HepG2 (cell line): Measurements from ENCODE around the gene AP2B1. TPM values are rescaled to one million over a fixed set of nuclear protein-coding genes. Genes with fewer than 3 reads are reported as not detected.

ENCODE experiments used
- AKAP8 ChIP-seq: sonication (generic); formaldehyde crosslinking; IDR thresholded peaks from 2 replicates; pipeline ENCODE4 v1.5.1; 2020; ENCODE audit warnings: mild to moderate bottlenecking, missing genetic modification reagents
- ATF7 ChIP-seq, 2 experiments: fragments of 450-650 bp in 1 of 2; sonication (generic) in 1 of 2; formaldehyde crosslinking in 1 of 2; IDR thresholded peaks; 2 replicates each; pipeline versions ENCODE4 v1.4.0 to v1.6.1; 2016 to 2020; ENCODE audit warnings: antibody characterized with exemption in 1 of 2, mild to moderate bottlenecking in 1 of 2, missing genetic modification reagents in 1 of 2
- CEBPB ChIP-seq: IDR thresholded peaks from 2 replicates; pipeline ENCODE4 v1.6.1; 2011; ENCODE audit warnings: low read depth, low read length, improper control_type of control experiment, borderline replicate concordance
- HNF4G ChIP-seq, 2 experiments: sonication (generic) in 1 of 2; formaldehyde crosslinking in 1 of 2; IDR thresholded peaks; 2 replicates each; pipeline versions ENCODE4 v1.4.0 to v1.6.1; 2011 to 2020; ENCODE audit warnings: borderline replicate concordance in 2 of 2, low read depth in 2 of 2, mild to moderate bottlenecking in 2 of 2, low read length in 1 of 2, missing genetic modification reagents in 1 of 2, moderate library complexity in 1 of 2
- NFKB2 ChIP-seq: sonication (generic); formaldehyde crosslinking; IDR thresholded peaks from 2 replicates; pipeline ENCODE4 v1.4.0; 2020; ENCODE audit warnings: missing genetic modification reagents, borderline replicate concordance
- TEAD3 ChIP-seq: optimal IDR thresholded peaks from 2 replicates; pipeline ENCODE3; 2016; ENCODE audit warnings: borderline replicate concordance
- ZNF160 ChIP-seq: sonication (generic); formaldehyde crosslinking; IDR thresholded peaks from 2 replicates; pipeline ENCODE4 v1.8.0; 2022; ENCODE audit warnings: mild to moderate bottlenecking, inconsistent platforms, missing genetic modification reagents
- ZNF281 ChIP-seq: sonication (generic); formaldehyde crosslinking; IDR thresholded peaks from 2 replicates; pipeline ENCODE4 v1.4.0; 2020; ENCODE audit warnings: missing genetic modification reagents, borderline replicate concordance
- ZNF3 ChIP-seq: IDR thresholded peaks from 2 replicates; pipeline ENCODE4 v1.7.0; 2017; ENCODE audit warnings: inconsistent platforms
- ZNF678 ChIP-seq: sonication (generic); formaldehyde crosslinking; IDR thresholded peaks from 2 replicates; pipeline ENCODE4 v1.4.0; 2020; ENCODE audit warnings: mild to moderate bottlenecking, missing genetic modification reagents
- ZNF7 ChIP-seq: IDR thresholded peaks from 2 replicates; pipeline ENCODE4 v1.6.1; 2016; ENCODE audit warnings: missing biosample characterization, missing genetic modification reagents
- ZNF788 ChIP-seq: sonication (generic); formaldehyde crosslinking; IDR thresholded peaks from 2 replicates; pipeline ENCODE4 v1.5.0; 2020; ENCODE audit warnings: mild to moderate bottlenecking, missing genetic modification reagents, borderline replicate concordance
- ZSCAN22 ChIP-seq: sonication (generic); formaldehyde crosslinking; IDR thresholded peaks from 2 replicates; pipeline ENCODE4 v1.4.0; 2020; ENCODE audit warnings: mild to moderate bottlenecking, missing genetic modification reagents
- polyA plus RNA-seq, 8 experiments: library from polyadenylated mRNA; depleted of rRNA in 3 of 8; stranded (reverse) in 7 of 8; unstranded in 1 of 8; fragments of >200 nt; fragmentation: Illumina TruSeq in 4 of 8; extraction: Trizol in 4 of 8; gene quantifications; 2 replicates each; pipeline versions ENCODE4 v1.2.1 to v1.2.3, GENCODE V29; 2011 to 2016; ENCODE audit warnings: low read depth in 4 of 8, missing spikeins in 1 of 8, mixed read lengths in 1 of 8; ENCODE audit not compliant: insufficient read depth in 1 of 8
- total RNA-seq, 5 experiments: library from RNA; depleted of rRNA; stranded (reverse); fragments of >200 nt; fragmentation: Illumina TruSeq; extraction: Trizol; gene quantifications; 2 replicates each; pipeline ENCODE4 v1.2.3, GENCODE V29; 2016; ENCODE audit warnings: low read depth in 1 of 5
- TF ChIP-seq, protein P1 (sequence below): sonication (generic); formaldehyde crosslinking; IDR thresholded peaks from 2 replicates; pipeline ENCODE4 v1.4.0; 2020; ENCODE audit warnings: mild to moderate bottlenecking, missing genetic modification reagents, borderline replicate concordance
- TF ChIP-seq, protein P2 (sequence below): sonication (generic); formaldehyde crosslinking; IDR thresholded peaks from 2 replicates; pipeline ENCODE4 v1.8.0; 2022; ENCODE audit warnings: mild to moderate bottlenecking, missing genetic modification reagents
- TF ChIP-seq, protein P3 (sequence below): sonication (generic); formaldehyde crosslinking; IDR thresholded peaks from 2 replicates; pipeline ENCODE4 v1.4.0; 2020; ENCODE audit warnings: missing genetic modification reagents

AP2B1 gene
- total and polyA plus RNA-seq, 2 of the 13 experiments (the other 11 are each of a cell fraction or from before 2014, with no cell fraction given) = 23.8 to 71.3 TPM

- TF ChIP-seq CEBPB (no peak), ZSCAN22 (CRISPR knock-in tag) (no peak; the same call in 1 of the 2 replicates), NFKB2 (CRISPR knock-in tag) (peak; percentile 65; the same call in 1 of the 2 replicates), ZNF788 (CRISPR knock-in tag) (peak; percentile 75; the same call in 1 of the 2 replicates), ZNF7 (CRISPR knock-in tag) (no peak), ZNF160 (no peak), HNF4G (IDR thresholded peaks at IDR 0.05; ENCODE audit: borderline replicate concordance, low read depth, low read length) (no peak; the same call in 1 of the 2 replicates), HNF4G (CRISPR knock-in tag; IDR thresholded peaks at IDR 0.05; ENCODE audit: borderline replicate concordance, low read depth) (no peak), ZNF3 (CRISPR knock-in tag) (no peak), TEAD3 (peak; percentile 63), AKAP8 (CRISPR knock-in tag) (peak; percentile 87; the same call in 1 of the 2 replicates), ATF7 (IDR thresholded peaks at IDR 0.05) (no peak), ATF7 (CRISPR knock-in tag; IDR thresholded peaks at IDR 0.05) (no peak), ZNF281 (CRISPR knock-in tag) (peak; percentile 9; the same call in 1 of the 2 replicates), ZNF678 (CRISPR knock-in tag) (no peak)
- TF ChIP-seq, protein P1, sequence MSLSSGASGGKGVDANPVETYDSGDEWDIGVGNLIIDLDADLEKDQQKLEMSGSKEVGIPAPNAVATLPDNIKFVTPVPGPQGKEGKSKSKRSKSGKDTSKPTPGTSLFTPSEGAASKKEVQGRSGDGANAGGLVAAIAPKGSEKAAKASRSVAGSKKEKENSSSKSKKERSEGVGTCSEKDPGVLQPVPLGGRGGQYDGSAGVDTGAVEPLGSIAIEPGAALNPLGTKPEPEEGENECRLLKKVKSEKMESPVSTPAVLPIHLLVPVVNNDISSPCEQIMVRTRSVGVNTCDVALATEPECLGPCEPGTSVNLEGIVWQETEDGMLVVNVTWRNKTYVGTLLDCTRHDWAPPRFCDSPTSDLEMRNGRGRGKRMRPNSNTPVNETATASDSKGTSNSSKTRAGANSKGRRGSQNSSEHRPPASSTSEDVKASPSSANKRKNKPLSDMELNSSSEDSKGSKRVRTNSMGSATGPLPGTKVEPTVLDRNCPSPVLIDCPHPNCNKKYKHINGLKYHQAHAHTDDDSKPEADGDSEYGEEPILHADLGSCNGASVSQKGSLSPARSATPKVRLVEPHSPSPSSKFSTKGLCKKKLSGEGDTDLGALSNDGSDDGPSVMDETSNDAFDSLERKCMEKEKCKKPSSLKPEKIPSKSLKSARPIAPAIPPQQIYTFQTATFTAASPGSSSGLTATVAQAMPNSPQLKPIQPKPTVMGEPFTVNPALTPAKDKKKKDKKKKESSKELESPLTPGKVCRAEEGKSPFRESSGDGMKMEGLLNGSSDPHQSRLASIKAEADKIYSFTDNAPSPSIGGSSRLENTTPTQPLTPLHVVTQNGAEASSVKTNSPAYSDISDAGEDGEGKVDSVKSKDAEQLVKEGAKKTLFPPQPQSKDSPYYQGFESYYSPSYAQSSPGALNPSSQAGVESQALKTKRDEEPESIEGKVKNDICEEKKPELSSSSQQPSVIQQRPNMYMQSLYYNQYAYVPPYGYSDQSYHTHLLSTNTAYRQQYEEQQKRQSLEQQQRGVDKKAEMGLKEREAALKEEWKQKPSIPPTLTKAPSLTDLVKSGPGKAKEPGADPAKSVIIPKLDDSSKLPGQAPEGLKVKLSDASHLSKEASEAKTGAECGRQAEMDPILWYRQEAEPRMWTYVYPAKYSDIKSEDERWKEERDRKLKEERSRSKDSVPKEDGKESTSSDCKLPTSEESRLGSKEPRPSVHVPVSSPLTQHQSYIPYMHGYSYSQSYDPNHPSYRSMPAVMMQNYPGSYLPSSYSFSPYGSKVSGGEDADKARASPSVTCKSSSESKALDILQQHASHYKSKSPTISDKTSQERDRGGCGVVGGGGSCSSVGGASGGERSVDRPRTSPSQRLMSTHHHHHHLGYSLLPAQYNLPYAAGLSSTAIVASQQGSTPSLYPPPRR (CRISPR knock-in tag) = peak; percentile 44; the same call in 1 of the 2 replicates
- TF ChIP-seq, protein P2, sequence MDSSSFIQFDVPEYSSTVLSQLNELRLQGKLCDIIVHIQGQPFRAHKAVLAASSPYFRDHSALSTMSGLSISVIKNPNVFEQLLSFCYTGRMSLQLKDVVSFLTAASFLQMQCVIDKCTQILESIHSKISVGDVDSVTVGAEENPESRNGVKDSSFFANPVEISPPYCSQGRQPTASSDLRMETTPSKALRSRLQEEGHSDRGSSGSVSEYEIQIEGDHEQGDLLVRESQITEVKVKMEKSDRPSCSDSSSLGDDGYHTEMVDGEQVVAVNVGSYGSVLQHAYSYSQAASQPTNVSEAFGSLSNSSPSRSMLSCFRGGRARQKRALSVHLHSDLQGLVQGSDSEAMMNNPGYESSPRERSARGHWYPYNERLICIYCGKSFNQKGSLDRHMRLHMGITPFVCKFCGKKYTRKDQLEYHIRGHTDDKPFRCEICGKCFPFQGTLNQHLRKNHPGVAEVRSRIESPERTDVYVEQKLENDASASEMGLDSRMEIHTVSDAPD (CRISPR knock-in tag) = no peak
- TF ChIP-seq, protein P3, sequence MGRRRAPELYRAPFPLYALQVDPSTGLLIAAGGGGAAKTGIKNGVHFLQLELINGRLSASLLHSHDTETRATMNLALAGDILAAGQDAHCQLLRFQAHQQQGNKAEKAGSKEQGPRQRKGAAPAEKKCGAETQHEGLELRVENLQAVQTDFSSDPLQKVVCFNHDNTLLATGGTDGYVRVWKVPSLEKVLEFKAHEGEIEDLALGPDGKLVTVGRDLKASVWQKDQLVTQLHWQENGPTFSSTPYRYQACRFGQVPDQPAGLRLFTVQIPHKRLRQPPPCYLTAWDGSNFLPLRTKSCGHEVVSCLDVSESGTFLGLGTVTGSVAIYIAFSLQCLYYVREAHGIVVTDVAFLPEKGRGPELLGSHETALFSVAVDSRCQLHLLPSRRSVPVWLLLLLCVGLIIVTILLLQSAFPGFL (CRISPR knock-in tag) = no peak
Observed at GRCh38 chr17:35578197-35578928, 8.8 kb upstream of the AP2B1 start, which contains the start of gene PEX12 (continued).
